ENCODE results near the gene MLLT3. TPM values are rescaled to one million over a fixed set of nuclear protein-coding genes. Genes with fewer than 3 reads are reported as not detected.

Gene MLLT3
- total RNA-seq, 4 donors from 2014 or later, result 2.1 to 30.4 (median 14.0) TPM

GRCh38 chr9:20472342-20473045 is 149.8 kb downstream of the MLLT3 start:
- H3K27me3 ChIP-seq, result no peaks in the 10 kb centered on the region
- H3K36me3 ChIP-seq, result no peaks in the 10 kb centered on the region
- TF ChIP-seq POLR2A (IDR thresholded peaks at IDR 0.05), result no peak
- no peak for TF ChIP-seq CTCF (IDR thresholded peaks at IDR 0.05)
- peaks cover 0 to 3% of the 10 kb centered on the region in 2 donors for H3K4me1 ChIP-seq
- intact Hi-C loops (cut with DNase I; ENCODE audit: low total_unique reads), result no loop called here
- no peak for DNase-seq
- no peak overlapping the region for H3K4me3 ChIP-seq
- no peak overlapping the region for H3K27ac ChIP-seq
- H3K9me3 ChIP-seq, result no peaks in the 10 kb centered on the region

GRCh38 chr9:20466328-20467008 is 155.8 kb downstream of the MLLT3 start:
- H3K4me3 ChIP-seq, result no peak overlapping the region
- intact Hi-C loops (cut with DNase I; ENCODE audit: low total_unique reads), result no loop called here
- TF ChIP-seq POLR2A (IDR thresholded peaks at IDR 0.05) (no peak), CTCF (IDR thresholded peaks at IDR 0.05) (no peak)
- no peaks in the 10 kb centered on the region for H3K9me3 ChIP-seq
- no peak for DNase-seq
- no peaks in the 10 kb centered on the region for H3K36me3 ChIP-seq
- H3K27me3 ChIP-seq, result no peaks in the 10 kb centered on the region
- no peak overlapping the region for H3K27ac ChIP-seq
- H3K4me1 ChIP-seq, result no peaks in the 10 kb centered on the region

- DNase-seq, result no peak
- Histone ChIP-seq H3K9me3 (no peaks in the 10 kb centered on the region), H3K36me3 (no peaks in the 10 kb centered on the region), H3K4me1 (no peaks in the 10 kb centered on the region), H3K27me3 (no peaks in the 10 kb centered on the region), H3K4me3 (no peak overlapping the region), H3K27ac (no peak overlapping the region)
- intact Hi-C loops (cut with DNase I; ENCODE audit: low total_unique reads), result no loop called here
- no peak for TF ChIP-seq CTCF (IDR thresholded peaks at IDR 0.05)
- no peak for TF ChIP-seq POLR2A (IDR thresholded peaks at IDR 0.05)
These were observed 158.1 kb downstream of the MLLT3 start for GRCh38 chr9:20464242-20464641.

- Histone ChIP-seq H3K4me1 (no peaks in the 10 kb centered on the region), H3K4me3 (no peak overlapping the region), H3K27me3 (no peaks in the 10 kb centered on the region), H3K27ac (no peak overlapping the region), H3K9me3 (no peaks in the 10 kb centered on the region), H3K36me3 (no peaks in the 10 kb centered on the region)
- TF ChIP-seq POLR2A (IDR thresholded peaks at IDR 0.05) (no peak), CTCF (IDR thresholded peaks at IDR 0.05) (no peak)
- intact Hi-C loops (cut with DNase I; ENCODE audit: low total_unique reads), result no loop called here
- DNase-seq, result no peak
These were observed 158.5 kb downstream of the MLLT3 start for GRCh38 chr9:20463823-20464222.

GRCh38 chr9:20462410-20462809 is 159.9 kb downstream of the MLLT3 start:
- intact Hi-C loops (cut with DNase I; ENCODE audit: low total_unique reads), result no loop called here
- no peak overlapping the region for H3K4me3 ChIP-seq
- no peaks in the 10 kb centered on the region for H3K27me3 ChIP-seq
- no peak for DNase-seq
- no peak for TF ChIP-seq POLR2A (IDR thresholded peaks at IDR 0.05)
- TF ChIP-seq CTCF (IDR thresholded peaks at IDR 0.05), result no peak
- H3K36me3 ChIP-seq, result no peaks in the 10 kb centered on the region
- no peaks in the 10 kb centered on the region for H3K4me1 ChIP-seq
- H3K9me3 ChIP-seq, result no peaks in the 10 kb centered on the region
- H3K27ac ChIP-seq, result no peak overlapping the region

Measured in uterus (tissue), 4 donors.